Osteocyte (in vitro differentiated cells): ENCODE measurements around the gene UBE2F. TPM values are rescaled to one million over a fixed set of nuclear protein-coding genes. Genes with fewer than 3 reads are reported as not detected.

ENCODE experiments used
- DNase-seq: peaks from one replicate; pipeline ENCODE4 v3.0.0; 2021; ENCODE audit warnings: mixed read lengths; ENCODE audit not compliant: unreplicated experiment; ENCODE audit errors: extremely low spot score
- H3K27ac Mint-ChIP-seq: one replicate; pipeline ENCODE4 v1.8.0; 2021; ENCODE audit warnings: mild to moderate bottlenecking, mixed read lengths; ENCODE audit not compliant: unreplicated experiment
- H3K27me3 Mint-ChIP-seq: one replicate; pipeline ENCODE4 v1.8.0; 2021; ENCODE audit warnings: mixed read lengths; ENCODE audit not compliant: unreplicated experiment
- H3K36me3 Mint-ChIP-seq: one replicate; pipeline ENCODE4 v1.8.0; 2021; ENCODE audit warnings: mixed read lengths; ENCODE audit not compliant: unreplicated experiment
- H3K4me1 Mint-ChIP-seq: one replicate; pipeline ENCODE4 v1.8.0; 2021; ENCODE audit warnings: mixed read lengths; ENCODE audit not compliant: unreplicated experiment
- H3K4me3 Mint-ChIP-seq: one replicate; pipeline ENCODE4 v1.8.0; 2021; ENCODE audit warnings: mild to moderate bottlenecking, moderate library complexity, mixed read lengths; ENCODE audit not compliant: unreplicated experiment
- H3K9me3 Mint-ChIP-seq: one replicate; pipeline ENCODE4 v1.8.0; 2021; ENCODE audit warnings: mixed read lengths; ENCODE audit not compliant: unreplicated experiment
- CTCF ChIP-seq: fragments of 200-600 bp; sonication (generic); IDR thresholded peaks from 2 replicates; pipeline ENCODE4 v1.5.0; 2021; ENCODE audit warnings: antibody characterized with exemption, mild to moderate bottlenecking, moderate library complexity
- total RNA-seq: library from RNA; stranded (reverse); gene quantifications from 2 replicates; pipeline ENCODE4 v1.2.1, GENCODE V29; 2021

UBE2F gene
- total RNA-seq, 1 donor from 2014 or later = 54.3 TPM

DNA sequence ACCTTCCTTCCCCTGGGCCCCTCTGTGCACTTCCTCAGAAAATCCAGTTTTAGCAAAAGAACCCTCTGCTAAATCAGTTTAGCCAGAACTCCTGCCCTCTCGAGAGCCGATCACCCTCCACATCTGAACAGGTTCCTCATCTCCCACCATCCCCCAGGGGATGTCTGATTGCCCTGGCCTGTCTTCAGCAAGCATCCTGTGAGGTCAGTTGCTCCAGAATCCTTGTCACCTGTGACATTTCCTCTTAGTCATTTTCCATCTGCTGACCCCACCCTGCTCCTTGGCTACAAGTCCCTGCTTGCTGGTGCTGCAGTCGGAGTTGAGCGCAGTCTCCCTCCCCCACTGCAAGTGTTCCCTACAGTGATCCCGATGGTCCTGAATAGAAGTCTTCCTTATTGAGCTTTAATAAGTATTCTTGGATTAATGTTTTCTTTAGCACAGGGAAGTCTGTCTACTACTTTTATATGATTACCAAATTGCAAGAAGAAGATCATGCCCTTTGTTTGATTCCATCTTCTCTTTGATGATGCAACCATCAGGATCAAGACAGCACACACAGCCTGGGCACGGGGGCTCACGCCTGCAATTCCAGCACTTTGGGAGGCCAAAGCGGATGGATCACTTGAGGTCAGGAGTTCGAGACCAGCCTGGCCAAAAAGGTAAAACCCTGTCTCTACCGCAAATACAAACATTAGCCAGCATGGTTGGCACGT is 30.9 kb upstream of the UBE2F start:
- H3K27me3 Mint-ChIP-seq = no peaks in the 10 kb centered on the region
- H3K36me3 Mint-ChIP-seq = no peaks in the 10 kb centered on the region
- no peaks in the 10 kb centered on the region for H3K9me3 Mint-ChIP-seq
- no peak for TF ChIP-seq CTCF
- peaks cover 50% of the 10 kb centered on the region for H3K4me1 Mint-ChIP-seq
- H3K4me3 Mint-ChIP-seq = no peak overlapping the region
- no peak for DNase-seq
- H3K27ac Mint-ChIP-seq = no peak overlapping the region

DNA sequence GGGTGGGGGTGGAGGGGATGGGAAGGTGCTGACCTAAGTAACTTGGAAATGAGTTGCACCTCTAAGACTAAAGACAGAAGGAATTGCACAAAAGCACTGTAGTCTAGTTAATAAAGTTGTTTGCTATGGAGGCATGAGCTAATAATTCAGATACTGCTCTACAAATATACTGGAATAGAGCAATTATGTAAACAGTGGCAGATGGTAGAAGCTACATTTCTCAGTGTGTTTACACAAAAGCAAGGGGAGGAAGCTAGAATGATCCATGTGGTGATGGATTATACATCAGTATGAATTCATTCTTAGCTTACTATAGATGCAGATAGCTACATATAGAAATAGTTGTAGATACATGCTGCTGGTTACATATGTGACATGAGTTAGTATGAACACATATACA is 27.6 kb upstream of the UBE2F start:
- no peak for TF ChIP-seq CTCF
- Mint-ChIP-seq H3K27me3 (no peaks in the 10 kb centered on the region), H3K9me3 (no peaks in the 10 kb centered on the region), H3K36me3 (no peaks in the 10 kb centered on the region), H3K27ac (no peak overlapping the region), H3K4me1 (peaks cover 23% of the 10 kb centered on the region), H3K4me3 (no peak overlapping the region)
- DNase-seq = no peak

- Mint-ChIP-seq H3K36me3 (no peaks in the 10 kb centered on the region), H3K27ac (no peak overlapping the region), H3K4me1 (peaks cover 15% of the 10 kb centered on the region), H3K4me3 (no peak overlapping the region), H3K9me3 (no peaks in the 10 kb centered on the region), H3K27me3 (no peaks in the 10 kb centered on the region)
- TF ChIP-seq CTCF = no peak
- DNase-seq = no peak
These were observed 26.0 kb upstream of the UBE2F start for GRCh38 chr2:237940828-237941227.

- TF ChIP-seq CTCF = no peak
- Mint-ChIP-seq H3K36me3 (no peaks in the 10 kb centered on the region), H3K27ac (no peak overlapping the region), H3K4me1 (peaks cover 15% of the 10 kb centered on the region), H3K4me3 (no peak overlapping the region), H3K9me3 (no peaks in the 10 kb centered on the region), H3K27me3 (no peaks in the 10 kb centered on the region)
- no peak for DNase-seq
These were observed 25.6 kb upstream of the UBE2F start for GRCh38 chr2:237941239-237941638.

DNA sequence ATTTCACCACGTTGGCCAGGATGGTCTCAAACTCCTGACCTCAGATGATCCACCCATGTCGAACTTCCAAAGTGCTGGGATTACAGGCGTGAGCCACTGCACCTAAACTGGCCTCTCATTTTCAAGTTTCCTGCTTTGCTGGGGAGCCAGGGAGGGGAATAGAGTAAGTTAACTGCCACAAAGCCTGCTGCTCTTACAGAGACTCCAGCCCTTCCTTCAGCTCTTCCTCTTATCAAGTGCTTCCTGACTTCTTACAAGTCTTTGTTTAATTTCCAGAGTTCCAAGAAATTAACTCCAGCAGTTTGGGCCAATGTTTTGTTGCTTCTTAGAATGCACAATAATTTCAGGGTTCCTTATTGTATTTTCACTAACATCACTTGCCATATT is 24.3 kb upstream of the UBE2F start:
- Mint-ChIP-seq H3K27me3 (no peaks in the 10 kb centered on the region), H3K36me3 (no peaks in the 10 kb centered on the region), H3K4me3 (no peak overlapping the region), H3K27ac (no peak overlapping the region), H3K4me1 (peaks cover 15% of the 10 kb centered on the region), H3K9me3 (no peaks in the 10 kb centered on the region)
- no peak for DNase-seq
- no peak for TF ChIP-seq CTCF
